Measurements from ENCODE around the gene BZW1. TPM values are rescaled to one million over a fixed set of nuclear protein-coding genes. Genes with fewer than 3 reads are reported as not detected.

The BZW1 gene
- total RNA-seq, 4 donors from 2014 or later, result 248 to 368 (median 315) TPM

GRCh38 chr2:200871151-200871550, 59.4 kb downstream of the BZW1 start:
- TF ChIP-seq, protein P1, sequence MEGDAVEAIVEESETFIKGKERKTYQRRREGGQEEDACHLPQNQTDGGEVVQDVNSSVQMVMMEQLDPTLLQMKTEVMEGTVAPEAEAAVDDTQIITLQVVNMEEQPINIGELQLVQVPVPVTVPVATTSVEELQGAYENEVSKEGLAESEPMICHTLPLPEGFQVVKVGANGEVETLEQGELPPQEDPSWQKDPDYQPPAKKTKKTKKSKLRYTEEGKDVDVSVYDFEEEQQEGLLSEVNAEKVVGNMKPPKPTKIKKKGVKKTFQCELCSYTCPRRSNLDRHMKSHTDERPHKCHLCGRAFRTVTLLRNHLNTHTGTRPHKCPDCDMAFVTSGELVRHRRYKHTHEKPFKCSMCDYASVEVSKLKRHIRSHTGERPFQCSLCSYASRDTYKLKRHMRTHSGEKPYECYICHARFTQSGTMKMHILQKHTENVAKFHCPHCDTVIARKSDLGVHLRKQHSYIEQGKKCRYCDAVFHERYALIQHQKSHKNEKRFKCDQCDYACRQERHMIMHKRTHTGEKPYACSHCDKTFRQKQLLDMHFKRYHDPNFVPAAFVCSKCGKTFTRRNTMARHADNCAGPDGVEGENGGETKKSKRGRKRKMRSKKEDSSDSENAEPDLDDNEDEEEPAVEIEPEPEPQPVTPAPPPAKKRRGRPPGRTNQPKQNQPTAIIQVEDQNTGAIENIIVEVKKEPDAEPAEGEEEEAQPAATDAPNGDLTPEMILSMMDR (IDR thresholded peaks at IDR 0.05), result no peak
- DNase-seq (ENCODE audit: low spot score), result no peak
- ATAC-seq (ENCODE audit: low FRiP score), result no peak

GRCh38 chr2:200873560-200873959, 61.9 kb downstream of the BZW1 start:
- no peak for DNase-seq (ENCODE audit: low spot score)
- no peak for ATAC-seq (ENCODE audit: low FRiP score)
- TF ChIP-seq, protein P1 (IDR thresholded peaks at IDR 0.05), result no peak

Small RNA genes within 50 kb of the gene (small RNA-seq; reads per million reads assigned to genes)
- gene RF00019 (not detected), gene RNA5SP115 (not detected), gene RNU1-133P (not detected), gene RNU6-31P (not detected)

Other genes with a start within 250 kb of the BZW1 start
- gene AOX1, start 225.9 kb upstream of the BZW1 start, total RNA-seq, result 100 to 1,000 TPM; 241 to 629 (median 321) TPM
- gene CLK1, start 52.7 kb downstream of the BZW1 start, total RNA-seq, result 100 to 1,000 TPM; 115 to 224 (median 126) TPM
- gene PPIL3, start 77.2 kb downstream of the BZW1 start, total RNA-seq, result 10 to 100 TPM; 14.7 to 39.6 (median 27.1) TPM
- 10 to 100 TPM in 3 of 4 donors, 1 to 10 TPM in 1; 9.2 to 24.1 (median 15.6) TPM for gene NIF3L1, start 77.5 kb downstream of the BZW1 start, total RNA-seq
- gene ORC2, start 151.8 kb downstream of the BZW1 start, total RNA-seq, result 10 to 100 TPM; 16.6 to 19.7 (median 18.7) TPM